HG03045 (cell line): Measurements from ENCODE around the gene RECK.
"Not testable (repeated sequence)": the region's sequence is repeated elsewhere in the genome, so short reads cannot be mapped to it uniquely, and the experiment has no call there.

ENCODE experiments used
- ATAC-seq: cut with Tn5 transposase; IDR thresholded peaks from one replicate; pipeline ENCODE4 v1.9.1; 2021; ENCODE audit warnings: mild to moderate bottlenecking, moderate library complexity; ENCODE audit not compliant: unreplicated experiment

RECK gene

GRCh38 chr9:36152741-36153438 is 116.2 kb downstream of the RECK start:
- ATAC-seq, result no peak

GRCh38 chr9:36153746-36154145 is 117.0 kb downstream of the RECK start:
- ATAC-seq, result no peak

DNA sequence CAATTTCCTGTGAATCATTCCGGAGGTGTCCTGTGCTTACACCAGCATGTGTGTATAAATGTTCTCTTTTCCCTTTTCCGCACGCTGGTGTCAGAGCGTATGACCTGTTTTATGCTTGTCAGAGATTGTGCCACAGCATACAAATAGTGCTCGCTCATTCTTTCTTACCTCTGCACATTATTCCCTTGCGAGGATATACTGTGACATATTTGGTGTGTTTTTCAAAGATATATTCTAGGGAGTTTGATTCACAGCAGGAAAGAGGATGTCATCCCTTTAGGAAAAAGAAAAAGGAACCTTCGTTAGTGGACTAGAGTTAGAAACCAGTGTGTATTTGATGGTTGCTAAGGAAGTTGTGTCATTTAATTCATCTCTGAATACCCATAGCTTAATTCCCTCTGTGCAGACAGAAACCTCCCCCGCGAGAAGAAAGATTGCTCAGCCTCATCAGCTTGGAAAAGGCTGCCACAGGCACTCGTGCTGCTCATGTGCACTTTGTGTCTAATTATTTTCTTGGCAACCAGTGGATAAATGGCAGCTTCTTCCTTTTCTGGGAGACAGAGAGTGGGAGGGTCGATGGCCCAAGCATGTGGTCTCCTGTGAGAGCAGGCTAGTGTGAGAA is 117.7 kb downstream of the RECK start:
- ATAC-seq, result no peak

- no peak for ATAC-seq
Measured at GRCh38 chr9:36156116-36156515, 119.4 kb downstream of the RECK start.

DNA sequence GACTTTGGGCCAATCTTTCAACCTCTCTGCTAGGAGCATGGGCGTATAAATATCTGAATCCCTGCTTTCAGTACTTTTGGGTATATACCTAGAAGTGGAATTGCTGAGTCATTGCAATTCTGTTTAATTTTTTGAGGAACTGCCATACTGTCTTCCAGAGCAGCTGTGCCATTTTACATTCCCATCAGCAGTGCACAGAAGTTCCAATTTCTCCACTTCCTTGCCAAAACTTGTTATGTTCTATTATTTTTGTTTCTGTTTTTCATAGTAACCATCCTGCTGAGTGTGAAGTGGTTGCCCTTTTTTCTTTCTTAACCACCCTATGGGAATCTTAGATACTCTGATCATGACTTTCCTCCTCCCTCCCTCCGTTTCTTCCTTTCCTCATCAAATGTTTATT is 121.4 kb downstream of the RECK start:
- ATAC-seq, result no peak

- ATAC-seq, result no peak
Measured at GRCh38 chr9:36158917-36159316, 122.2 kb downstream of the RECK start.

DNA sequence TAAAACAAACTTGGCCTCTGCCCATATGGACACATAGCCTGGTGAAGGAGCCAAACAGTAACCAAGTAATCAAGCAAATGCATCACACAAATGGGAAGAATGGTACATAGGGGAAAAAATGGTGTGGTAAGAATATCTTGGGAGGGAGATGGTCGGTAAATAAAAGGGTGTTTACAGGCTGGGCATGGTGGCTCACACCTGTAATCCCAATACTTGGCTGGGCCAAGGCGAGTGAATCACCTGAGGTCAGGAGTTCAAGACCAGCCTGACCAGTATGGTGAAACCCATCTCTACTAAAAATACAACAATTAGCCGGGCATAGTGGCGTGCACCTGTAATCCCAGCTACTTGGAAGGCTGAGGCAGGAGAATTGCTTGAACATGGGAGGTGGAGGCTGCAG is 122.8 kb downstream of the RECK start:
- not testable (repeated sequence) for ATAC-seq

DNA sequence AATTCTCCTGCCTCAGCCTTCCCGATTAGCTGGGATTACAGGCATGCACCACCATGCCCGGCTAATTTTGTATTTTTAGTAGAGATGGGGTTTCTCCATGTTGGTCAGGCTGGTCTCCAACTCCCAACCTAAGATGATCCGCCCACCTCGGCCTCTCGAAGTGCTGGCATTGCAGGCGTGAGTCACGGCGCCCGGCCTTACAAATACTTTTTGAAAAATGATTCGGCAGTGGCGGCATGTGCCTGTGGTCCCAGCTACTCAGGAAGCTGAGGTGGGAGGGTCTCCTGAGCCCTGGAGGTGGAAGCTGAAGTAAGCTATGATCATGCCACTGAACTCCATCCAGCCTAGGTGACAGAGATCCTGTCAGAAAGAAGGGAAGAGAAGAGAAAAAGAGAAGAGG is 123.4 kb downstream of the RECK start:
- ATAC-seq, result not testable (repeated sequence)

- ATAC-seq, result no peak
Measured at GRCh38 chr9:36161187-36161586, 124.5 kb downstream of the RECK start.

DNA sequence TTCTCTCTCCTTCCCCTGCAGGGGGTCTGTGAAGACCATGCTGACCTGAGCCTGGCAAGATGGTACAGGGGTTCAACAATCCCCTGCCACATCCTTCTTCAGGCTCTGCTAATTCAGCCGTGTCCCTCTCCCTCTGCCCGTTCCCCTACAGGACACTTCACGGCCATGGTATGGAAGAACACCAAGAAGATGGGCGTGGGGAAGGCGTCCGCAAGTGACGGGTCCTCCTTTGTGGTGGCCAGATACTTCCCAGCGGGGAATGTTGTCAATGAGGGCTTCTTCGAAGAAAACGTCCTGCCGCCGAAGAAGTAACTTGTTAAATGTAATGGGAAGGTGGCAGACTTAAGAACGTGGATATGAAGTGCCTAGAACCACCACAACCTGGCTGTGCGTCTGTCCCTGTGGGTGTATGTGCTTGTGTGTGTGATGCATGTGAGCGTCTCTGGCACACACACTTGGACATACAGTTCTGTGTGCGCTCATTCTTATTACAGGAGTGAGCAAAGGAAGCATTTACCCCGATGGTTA is 125.6 kb downstream of the RECK start:
- ATAC-seq, result no peak

- ATAC-seq, result no peak
Measured at GRCh38 chr9:36163049-36163785, 126.5 kb downstream of the RECK start.

DNA sequence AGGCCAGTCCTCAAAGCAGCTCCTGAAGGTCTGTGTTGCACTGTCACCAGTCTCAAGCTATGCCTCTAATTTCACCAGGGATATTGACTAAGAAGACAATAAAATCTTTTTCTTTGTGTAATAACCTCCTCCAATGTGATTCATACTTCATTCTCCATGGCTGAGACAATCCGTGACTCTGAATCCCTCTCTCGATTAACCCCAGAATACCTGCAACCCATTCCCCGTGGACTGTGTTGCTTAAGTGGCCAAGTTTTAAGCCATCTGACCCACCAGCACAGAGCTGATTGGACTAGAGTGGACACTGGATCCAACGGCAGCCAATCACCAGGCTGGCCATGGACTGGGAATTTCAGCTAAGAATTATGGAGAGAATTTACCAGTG is 127.1 kb downstream of the RECK start:
- no peak for ATAC-seq

GRCh38 chr9:36164372-36164771 is 127.7 kb downstream of the RECK start:
- ATAC-seq, result no peak

- ATAC-seq, result no peak
Measured at GRCh38 chr9:36164989-36165388, 128.3 kb downstream of the RECK start.

- no peak for ATAC-seq
Measured at GRCh38 chr9:36165826-36166167, 129.1 kb downstream of the RECK start.

GRCh38 chr9:36166168-36166927 is 129.6 kb downstream of the RECK start:
- ATAC-seq, result peak; percentile 89

DNA sequence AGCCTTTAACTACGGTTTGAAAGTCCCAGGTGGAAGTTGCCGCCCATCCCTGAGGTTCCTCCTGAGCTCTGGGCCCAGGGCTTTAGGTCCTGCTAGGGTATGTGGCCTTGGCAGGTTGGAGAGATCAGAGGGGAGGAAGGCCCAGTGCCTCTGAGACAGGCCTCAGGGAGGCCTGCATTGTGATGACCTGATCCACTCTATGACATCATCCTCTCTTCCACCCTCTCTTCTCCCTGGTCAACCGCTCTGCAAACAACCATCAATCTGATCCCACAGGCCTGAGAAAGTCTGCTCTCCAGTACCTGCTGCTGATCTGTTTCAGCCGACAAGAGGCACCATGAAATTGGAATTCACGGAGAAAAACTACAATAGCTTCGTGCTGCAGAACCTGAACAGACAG is 132.5 kb downstream of the RECK start, which contains the start of gene CCIN:
Gene CCIN (plus strand): TSS at position 223 of the 400 bp plus-strand sequence. CDS start 115 bp downstream, at position 338.
- ATAC-seq, result no peak

GRCh38 chr9:36169708-36170107 is 133.0 kb downstream of the RECK start:
- ATAC-seq, result no peak

DNA sequence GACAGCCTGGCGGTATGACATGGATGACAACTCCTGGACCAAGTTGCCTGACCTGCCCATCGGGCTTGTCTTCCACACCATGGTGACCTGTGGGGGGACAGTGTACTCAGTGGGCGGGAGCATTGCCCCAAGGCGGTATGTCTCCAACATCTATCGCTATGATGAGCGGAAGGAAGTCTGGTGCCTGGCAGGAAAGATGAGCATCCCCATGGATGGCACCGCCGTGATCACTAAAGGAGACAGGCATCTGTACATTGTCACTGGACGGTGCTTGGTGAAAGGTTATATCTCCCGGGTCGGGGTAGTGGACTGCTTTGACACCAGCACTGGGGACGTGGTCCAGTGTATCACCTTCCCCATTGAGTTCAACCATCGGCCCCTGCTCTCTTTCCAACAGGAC is 133.8 kb downstream of the RECK start:
- no peak for ATAC-seq

DNA sequence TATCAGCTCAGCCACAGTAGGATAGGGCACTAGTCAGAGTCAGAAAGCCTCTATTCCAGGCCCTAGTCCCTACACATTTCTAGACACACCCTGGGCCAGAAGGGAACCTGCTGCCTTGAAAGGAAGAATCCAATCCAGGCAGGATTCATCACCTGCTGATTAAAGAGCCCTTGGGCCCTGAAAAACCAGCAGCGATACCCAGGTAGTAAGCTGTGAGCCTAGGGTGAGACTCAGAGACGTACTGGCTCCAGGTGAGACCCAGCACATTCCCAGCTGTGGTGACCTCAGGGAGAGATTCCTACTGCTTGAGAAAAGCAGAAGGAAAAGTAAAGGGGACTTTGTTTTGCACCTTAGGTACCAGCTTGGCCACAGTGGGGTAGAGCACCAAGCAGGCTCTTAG is 137.1 kb downstream of the RECK start:
- no peak for ATAC-seq
